Keratinocyte (primary cell): ENCODE measurements around the gene SLC25A13. TPM values are rescaled to one million over a fixed set of nuclear protein-coding genes. Genes with fewer than 3 reads are reported as not detected.

Source experiments
- DNase-seq: peaks from one replicate; pipeline ENCODE4 v3.0.0-alpha.2; 2011; ENCODE audit warnings: low read depth, missing footprints, low spot score
- FAIRE-seq: peaks from 2 replicates; lab custom pipeline; 2011; peaks lifted over from hg19 to GRCh38; lab: Jason Lieb, UNC
- H2AFZ ChIP-seq: 2 replicates; pipeline ENCODE4 v1.6.0; 2012; ENCODE audit warnings: low read length, control low read depth, inconsistent platforms; ENCODE audit not compliant: control insufficient read depth
- H3K27ac ChIP-seq: 2 replicates; pipeline ENCODE4 v1.5.1; 2011; ENCODE audit warnings: low read length; ENCODE audit not compliant: control insufficient read depth, insufficient read depth
- H3K27me3 ChIP-seq: 3 replicates; pipeline ENCODE4 v1.6.0; 2011; ENCODE audit warnings: low read length; ENCODE audit not compliant: control insufficient read depth, insufficient read depth; ENCODE audit errors: extremely low read depth
- H3K36me3 ChIP-seq, 2 experiments: 2 replicates in 1 of 2; 3 replicates in 1 of 2; pipeline ENCODE4 v1.5.1; 2011; ENCODE audit warnings: low read length in 2 of 2, mild to moderate bottlenecking in 1 of 2; ENCODE audit not compliant: control insufficient read depth in 2 of 2, insufficient read depth in 2 of 2; ENCODE audit errors: extremely low read depth in 1 of 2
- H3K4me1 ChIP-seq: 3 replicates; pipeline ENCODE4 v1.5.1; 2011; ENCODE audit warnings: low read length; ENCODE audit not compliant: control insufficient read depth, insufficient read depth; ENCODE audit errors: extremely low read depth
- H3K4me2 ChIP-seq: 3 replicates; pipeline ENCODE4 v1.6.0; 2011; ENCODE audit warnings: low read depth, low read length; ENCODE audit not compliant: control insufficient read depth, insufficient read depth; ENCODE audit errors: extremely low read depth
- H3K4me3 ChIP-seq, 3 experiments: fragments of 200-600 bp in 1 of 3; sonication (generic) in 1 of 3; 2 replicates in 2 of 3; 3 replicates in 1 of 3; pipeline ENCODE4 v1.5.1; 2011 to 2016; ENCODE audit warnings: low read length in 3 of 3, mild to moderate bottlenecking in 3 of 3, control low read depth in 2 of 3, inconsistent platforms in 1 of 3, low read depth in 1 of 3, mixed read lengths in 1 of 3, mixed run types in 1 of 3, moderate library complexity in 1 of 3; ENCODE audit not compliant: control insufficient read depth in 2 of 3, insufficient read depth in 2 of 3; ENCODE audit errors: extremely low read depth in 1 of 3
- H3K79me2 ChIP-seq: 2 replicates; pipeline ENCODE4 v1.6.0; 2012; ENCODE audit warnings: low read length; ENCODE audit not compliant: control insufficient read depth, insufficient read depth
- H3K9ac ChIP-seq: 3 replicates; pipeline ENCODE4 v1.6.0; 2011; ENCODE audit warnings: low read length; ENCODE audit not compliant: control insufficient read depth, insufficient read depth; ENCODE audit errors: extremely low read depth
- H3K9me1 ChIP-seq: 3 replicates; pipeline ENCODE4 v1.6.0; 2011; ENCODE audit warnings: low read length; ENCODE audit not compliant: control insufficient read depth, insufficient read depth; ENCODE audit errors: extremely low read depth
- H3K9me3 ChIP-seq: 2 replicates; pipeline ENCODE4 v1.5.1; 2012; ENCODE audit warnings: low read depth, low read length; ENCODE audit not compliant: control insufficient read depth
- H4K20me1 ChIP-seq: 3 replicates; pipeline ENCODE4 v1.6.0; 2011; ENCODE audit warnings: low read length; ENCODE audit not compliant: control insufficient read depth, insufficient read depth; ENCODE audit errors: extremely low read depth
- CTCF ChIP-seq, 3 experiments: IDR thresholded peaks in 1 of 3; conservative IDR thresholded peaks in 1 of 3; optimal IDR thresholded peaks in 1 of 3; 2 replicates in 2 of 3; 3 replicates in 1 of 3; pipeline versions ENCODE3 to v1.5.1; 2011; ENCODE audit warnings: low read length in 3 of 3, mild to moderate bottlenecking in 3 of 3, moderate library complexity in 2 of 3, control low read depth in 1 of 3, inconsistent platforms in 1 of 3; ENCODE audit not compliant: insufficient read depth in 2 of 3; ENCODE audit errors: extremely low read depth in 1 of 3
- EZH2 ChIP-seq: IDR thresholded peaks from one replicate; pipeline ENCODE4 v1.6.1; 2012; ENCODE audit warnings: inconsistent platforms, mild to moderate bottlenecking, low read length, moderate library complexity
- dilution Hi-C: fragments of 300-500 bp; cut with MboI; formaldehyde crosslinking; loops from one replicate; pipeline ENCODE4 v1.7.0; 2020; ENCODE audit warnings: low sequenced_read_pairs; ENCODE audit not compliant: extremely low pct_ligation_motif_present
- polyA plus RNA-seq, 5 experiments: library from polyadenylated mRNA; depleted of rRNA in 3 of 5; stranded (reverse) in 3 of 5; stranded (forward) in 1 of 5; unstranded in 1 of 5; fragments of >200 nt; gene quantifications; 1 replicate in 1 of 5; 2 replicates in 3 of 5; 3 replicates in 1 of 5; pipeline versions ENCODE4 v1.2.1 to v1.2.3, GENCODE V29; 2011 to 2012; ENCODE audit warnings: missing spikeins in 2 of 5, low read depth in 1 of 5, low replicate concordance in 1 of 5

SLC25A13 gene
- polyA plus RNA-seq, 1 donor (not counting 4 experiments of a cell fraction or from before 2014, with no cell fraction given), result 29.4 TPM

GRCh38 chr7:96084881-96085553, 236.9 kb downstream of the SLC25A13 start:
- TF ChIP-seq EZH2 (no peak), CTCF (optimal IDR thresholded peaks at IDR 0.05 in 1 of 3, IDR thresholded peaks at IDR 0.05 in 1 of 3, conservative IDR thresholded peaks at IDR 0.05 in 1 of 3; ENCODE audit: extremely low read depth in 1 of 3, insufficient read depth in 2 of 3, low read length in 3 of 3) (no peak)
- dilution Hi-C loops, result no loop called here
- Histone ChIP-seq H3K9ac (no peak overlapping the region), H3K79me2 (no peaks in the 10 kb centered on the region), H3K36me3 (no peaks in the 10 kb centered on the region), H3K27ac (peak overlapping the region; percentile 60), H2AFZ (peak overlapping the region; percentile 55), H3K9me3 (no peaks in the 10 kb centered on the region), H3K4me3 (no peak overlapping the region), H3K27me3 (no peaks in the 10 kb centered on the region), H3K9me1 (no peaks in the 10 kb centered on the region), H3K4me2 (peak overlapping the region; percentile 63), H3K4me1 (peaks cover 15% of the 10 kb centered on the region), H4K20me1 (no peaks in the 10 kb centered on the region)
- FAIRE-seq (peak; percentile 39), DNase-seq (peak; percentile 45)

GRCh38 chr7:96080027-96080426, 241.9 kb downstream of the SLC25A13 start:
- H3K9me1 ChIP-seq, result no peaks in the 10 kb centered on the region
- dilution Hi-C loops, result no loop called here
- H3K4me3 ChIP-seq, result no peak overlapping the region
- H3K36me3 ChIP-seq, result no peaks in the 10 kb centered on the region
- H3K27me3 ChIP-seq, result peaks cover 6% of the 10 kb centered on the region
- no peaks in the 10 kb centered on the region for H4K20me1 ChIP-seq
- no peak overlapping the region for H3K9ac ChIP-seq
- no peak overlapping the region for H3K27ac ChIP-seq
- no peaks in the 10 kb centered on the region for H3K9me3 ChIP-seq
- no peak for TF ChIP-seq EZH2
- no peak for TF ChIP-seq CTCF (optimal IDR thresholded peaks at IDR 0.05 in 1 of 3, IDR thresholded peaks at IDR 0.05 in 1 of 3, conservative IDR thresholded peaks at IDR 0.05 in 1 of 3; ENCODE audit: extremely low read depth in 1 of 3, insufficient read depth in 2 of 3, low read length in 3 of 3)
- H3K4me1 ChIP-seq, result peaks cover 9% of the 10 kb centered on the region
- no peaks in the 10 kb centered on the region for H3K79me2 ChIP-seq
- H3K4me2 ChIP-seq, result no peak overlapping the region
- no peak overlapping the region for H2AFZ ChIP-seq
- DNase-seq (no peak), FAIRE-seq (no peak)
